COLO668 (cell line): ENCODE results near the gene LPIN2.

Experiments
- DNase-seq: peaks from one replicate; lab custom pipeline; 2025; ENCODE audit not compliant: unreplicated experiment; lab: John Stamatoyannopoulos, UW

The LPIN2 gene

GRCh38 chr18:2964361-2965010, 48.5 kb downstream of the LPIN2 start:
- DNase-seq, result no peak
